H4 (cell line): ENCODE results near the gene NEIL3. TPM values are rescaled to one million over a fixed set of nuclear protein-coding genes. Genes with fewer than 3 reads are reported as not detected.

Experiments
- DNase-seq: peaks from one replicate; pipeline ENCODE4 v3.0.0-alpha.2; 2015; ENCODE audit warnings: low spot score
- total RNA-seq: library from RNA; depleted of rRNA; stranded (reverse); fragments of >200 nt; shearing (Covaris generic); gene quantifications from 2 replicates; pipeline ENCODE4 v1.2.3, GENCODE V29; 2014

Gene NEIL3
- total RNA-seq, 1 experiment from 2014 or later, result 23.8 TPM

- no peak for DNase-seq
Measured at GRCh38 chr4:177367336-177367735, 57.7 kb downstream of the NEIL3 start.

GRCh38 chr4:177369372-177369771 lies 59.7 kb downstream of the NEIL3 start:
- no peak for DNase-seq

GRCh38 chr4:177371461-177371860 lies 61.8 kb downstream of the NEIL3 start:
- no peak for DNase-seq

GRCh38 chr4:177374966-177375365 lies 65.3 kb downstream of the NEIL3 start:
- DNase-seq, result no peak

GRCh38 chr4:177375372-177375771 lies 65.7 kb downstream of the NEIL3 start:
- DNase-seq, result no peak

- no peak for DNase-seq
Measured at GRCh38 chr4:177376024-177376423, 66.3 kb downstream of the NEIL3 start.

- DNase-seq, result no peak
Measured at GRCh38 chr4:177380730-177381287, 71.1 kb downstream of the NEIL3 start.

- DNase-seq, result no peak
Measured at GRCh38 chr4:177381762-177382310, 72.2 kb downstream of the NEIL3 start.

- DNase-seq, result no peak
Measured at GRCh38 chr4:177384856-177385397, 75.3 kb downstream of the NEIL3 start.

- DNase-seq, result no peak
Measured at GRCh38 chr4:177385576-177386277, 76.1 kb downstream of the NEIL3 start.

GRCh38 chr4:177386278-177386815 lies 76.7 kb downstream of the NEIL3 start:
- no peak for DNase-seq

GRCh38 chr4:177391287-177391686 lies 81.6 kb downstream of the NEIL3 start:
- no peak for DNase-seq

- no peak for DNase-seq
Measured at GRCh38 chr4:177391953-177392352, 82.3 kb downstream of the NEIL3 start.

GRCh38 chr4:177393236-177393635 lies 83.6 kb downstream of the NEIL3 start:
- no peak for DNase-seq

- no peak for DNase-seq
Measured at GRCh38 chr4:177396352-177396751, 86.7 kb downstream of the NEIL3 start.

- no peak for DNase-seq
Measured at GRCh38 chr4:177400030-177400429, 90.4 kb downstream of the NEIL3 start.

GRCh38 chr4:177401658-177402273 lies 92.1 kb downstream of the NEIL3 start:
- no peak for DNase-seq

GRCh38 chr4:177403746-177404145 lies 94.1 kb downstream of the NEIL3 start:
- no peak for DNase-seq

- DNase-seq, result no peak
Measured at GRCh38 chr4:177404342-177404741, 94.7 kb downstream of the NEIL3 start.

- DNase-seq, result no peak
Measured at GRCh38 chr4:177404986-177405385, 95.3 kb downstream of the NEIL3 start.

GRCh38 chr4:177405508-177405907 lies 95.8 kb downstream of the NEIL3 start:
- DNase-seq, result no peak

GRCh38 chr4:177408023-177408422 lies 98.3 kb downstream of the NEIL3 start:
- no peak for DNase-seq
